ENCODE measurements around the gene ANAPC10.
"Not testable (repeated sequence)": the region's sequence is repeated elsewhere in the genome, so short reads cannot be mapped to it uniquely, and the experiment has no call there.

DNA sequence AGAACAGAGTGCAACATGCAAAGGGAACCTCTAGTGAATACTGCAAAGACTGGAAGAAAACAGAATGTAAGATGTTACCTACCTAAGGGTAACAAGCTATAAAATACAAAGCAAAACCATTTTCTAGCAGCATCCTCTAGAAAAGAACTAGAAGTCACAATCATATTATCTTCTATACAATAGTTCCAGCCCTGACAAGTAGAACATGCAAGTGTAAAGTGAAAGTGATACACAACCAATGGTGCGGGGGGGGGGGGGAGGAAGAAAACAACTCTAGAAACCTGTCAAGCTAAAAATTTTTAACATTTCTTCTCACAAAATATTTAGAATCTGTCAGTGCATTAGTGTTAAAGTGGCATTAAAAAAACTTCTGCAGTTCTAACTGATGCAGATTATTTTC is 38.2 kb upstream of the ANAPC10 start:
- TF ChIP-seq, protein P1, sequence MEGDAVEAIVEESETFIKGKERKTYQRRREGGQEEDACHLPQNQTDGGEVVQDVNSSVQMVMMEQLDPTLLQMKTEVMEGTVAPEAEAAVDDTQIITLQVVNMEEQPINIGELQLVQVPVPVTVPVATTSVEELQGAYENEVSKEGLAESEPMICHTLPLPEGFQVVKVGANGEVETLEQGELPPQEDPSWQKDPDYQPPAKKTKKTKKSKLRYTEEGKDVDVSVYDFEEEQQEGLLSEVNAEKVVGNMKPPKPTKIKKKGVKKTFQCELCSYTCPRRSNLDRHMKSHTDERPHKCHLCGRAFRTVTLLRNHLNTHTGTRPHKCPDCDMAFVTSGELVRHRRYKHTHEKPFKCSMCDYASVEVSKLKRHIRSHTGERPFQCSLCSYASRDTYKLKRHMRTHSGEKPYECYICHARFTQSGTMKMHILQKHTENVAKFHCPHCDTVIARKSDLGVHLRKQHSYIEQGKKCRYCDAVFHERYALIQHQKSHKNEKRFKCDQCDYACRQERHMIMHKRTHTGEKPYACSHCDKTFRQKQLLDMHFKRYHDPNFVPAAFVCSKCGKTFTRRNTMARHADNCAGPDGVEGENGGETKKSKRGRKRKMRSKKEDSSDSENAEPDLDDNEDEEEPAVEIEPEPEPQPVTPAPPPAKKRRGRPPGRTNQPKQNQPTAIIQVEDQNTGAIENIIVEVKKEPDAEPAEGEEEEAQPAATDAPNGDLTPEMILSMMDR (IDR thresholded peaks at IDR 0.05), result not testable (repeated sequence)
- TF ChIP-seq POLR2A (IDR thresholded peaks at IDR 0.05), result not testable (repeated sequence)
